GM23338 (cell line): ENCODE data around the gene CELSR1. TPM values are rescaled to one million over a fixed set of nuclear protein-coding genes. Genes with fewer than 3 reads are reported as not detected.

ENCODE experiments used
- ATAC-seq: fragments of 200-7000 bp; cut with Tn5 transposase; 3 replicates; pipeline ENCODE4 v1.9.1; 2020
- DNase-seq: peaks from one replicate; pipeline ENCODE4 v3.0.0-alpha.2; 2015; ENCODE audit warnings: low spot score
- H2AFZ ChIP-seq: fragments of 200-600 bp; sonication (generic); 2 replicates; pipeline ENCODE4 v1.8.0; 2016; ENCODE audit warnings: antibody characterized with exemption, mild to moderate bottlenecking, moderate library complexity
- H3F3A ChIP-seq: fragments of 200-600 bp; sonication (generic); replicated peaks from 2 replicates; pipeline ENCODE4 v1.8.0; 2017; ENCODE audit warnings: antibody characterized with exemption, mixed run types, low read depth
- H3K27ac ChIP-seq: fragments of 200-600 bp; sonication (generic); 2 replicates; pipeline ENCODE4 v1.6.1; 2016; ENCODE audit warnings: low read depth
- H3K27me3 ChIP-seq: fragments of 200-600 bp; sonication (generic); 2 replicates; pipeline ENCODE4 v1.8.0; 2016; ENCODE audit warnings: mild to moderate bottlenecking, mixed run types, moderate library complexity; ENCODE audit not compliant: insufficient read depth
- H3K36me3 ChIP-seq: fragments of 200-600 bp; sonication (generic); 2 replicates; pipeline ENCODE4 v1.8.0; 2016; ENCODE audit warnings: mild to moderate bottlenecking; ENCODE audit not compliant: insufficient read depth
- H3K4me1 ChIP-seq: fragments of 200-600 bp; sonication (generic); 2 replicates; pipeline ENCODE4 v1.8.0; 2016; ENCODE audit warnings: mild to moderate bottlenecking, moderate library complexity; ENCODE audit not compliant: insufficient read depth
- H3K4me2 ChIP-seq: fragments of 200-600 bp; sonication (generic); 2 replicates; pipeline ENCODE4 v1.7.1; 2017; ENCODE audit warnings: mixed run types
- H3K4me3 ChIP-seq: fragments of 200-600 bp; sonication (generic); 2 replicates; pipeline ENCODE4 v1.6.1; 2016; ENCODE audit warnings: mixed run types
- H3K79me2 ChIP-seq: fragments of 200-600 bp; sonication (generic); replicated peaks from 2 replicates; pipeline ENCODE4 v1.8.0; 2017; ENCODE audit warnings: mild to moderate bottlenecking; ENCODE audit not compliant: insufficient read depth
- H3K9me2 ChIP-seq: fragments of 200-600 bp; sonication (generic); 2 replicates; pipeline ENCODE4 v1.8.0; 2017; ENCODE audit not compliant: insufficient read depth
- H4K20me1 ChIP-seq: fragments of 200-600 bp; sonication (generic); replicated peaks from 2 replicates; pipeline ENCODE4 v1.8.0; 2017; ENCODE audit warnings: mild to moderate bottlenecking; ENCODE audit not compliant: insufficient read depth
- H3K27ac Mint-ChIP-seq: 2 replicates; pipeline ENCODE4 v1.8.0; 2020; ENCODE audit warnings: inconsistent platforms, mild to moderate bottlenecking, moderate library complexity, mixed read lengths
- H3K27me3 Mint-ChIP-seq: 3 replicates; pipeline ENCODE4 v1.8.0; 2022; ENCODE audit warnings: low read depth, mild to moderate bottlenecking, moderate library complexity, mixed read lengths, inconsistent platforms; ENCODE audit not compliant: insufficient read depth, poor library complexity
- H3K36me3 Mint-ChIP-seq: 3 replicates; pipeline ENCODE4 v1.8.0; 2021; ENCODE audit warnings: low read depth, mild to moderate bottlenecking, inconsistent platforms, moderate library complexity, mixed read lengths
- H3K4me1 Mint-ChIP-seq: 3 replicates; pipeline ENCODE4 v1.8.0; 2020; ENCODE audit warnings: mild to moderate bottlenecking, inconsistent platforms, mixed read lengths
- H3K4me3 Mint-ChIP-seq: 3 replicates; pipeline ENCODE4 v1.8.0; 2021; ENCODE audit warnings: moderate library complexity, mild to moderate bottlenecking, inconsistent platforms, mixed read lengths
- H3K9me3 Mint-ChIP-seq: 3 replicates; pipeline ENCODE4 v1.8.0; 2020; ENCODE audit warnings: moderate library complexity, mild to moderate bottlenecking, inconsistent platforms, mixed read lengths
- CREB1 ChIP-seq: fragments of 250-450 bp; sonication (Bioruptor Pico); IDR thresholded peaks from 2 replicates; pipeline ENCODE4 v1.5.0; 2020; ENCODE audit warnings: low read depth, mild to moderate bottlenecking, moderate library complexity
- CTCF ChIP-seq, 2 experiments: fragments of 200-600 bp in 1 of 2; sonication (generic) in 1 of 2; conservative IDR thresholded peaks; 2 replicates each; pipeline versions ENCODE4 v1.5.1 to v1.6.1; 2016 to 2017; ENCODE audit warnings: antibody characterized with exemption in 2 of 2, low read depth in 2 of 2, mild to moderate bottlenecking in 2 of 2, moderate library complexity in 1 of 2
- EZH2 ChIP-seq: fragments of 200-600 bp; sonication (generic); IDR thresholded peaks from one replicate; pipeline ENCODE4 v1.8.0; 2017; ENCODE audit warnings: antibody characterized with exemption, mild to moderate bottlenecking, low read depth; ENCODE audit not compliant: unreplicated experiment
- EZH2phosphoT487 ChIP-seq: fragments of 200-600 bp; sonication (generic); IDR thresholded peaks from one replicate; pipeline ENCODE4 v1.8.1; 2018; ENCODE audit warnings: antibody characterized with exemption; ENCODE audit not compliant: unreplicated experiment
- JUNB ChIP-seq: IDR thresholded peaks from one replicate; pipeline ENCODE4 v1.6.1; 2016; ENCODE audit warnings: antibody characterized with exemption; ENCODE audit not compliant: unreplicated experiment
- NANOG ChIP-seq: IDR thresholded peaks from 2 replicates; pipeline ENCODE4 v1.6.1; 2016; ENCODE audit warnings: antibody characterized with exemption, borderline replicate concordance
- POLR2AphosphoS5 ChIP-seq: IDR thresholded peaks from 2 replicates; pipeline ENCODE4 v1.6.1; 2016; ENCODE audit warnings: antibody characterized with exemption, low read depth
- REST ChIP-seq: IDR thresholded peaks from one replicate; pipeline ENCODE4 v1.6.1; 2018; ENCODE audit warnings: antibody characterized with exemption; ENCODE audit not compliant: unreplicated experiment
- STAT1 ChIP-seq: IDR thresholded peaks from one replicate; pipeline ENCODE4 v1.6.1; 2016; ENCODE audit warnings: antibody characterized with exemption; ENCODE audit not compliant: unreplicated experiment
- ZNF114 ChIP-seq: fragments of 250-450 bp; sonication (Bioruptor Pico); IDR thresholded peaks from 2 replicates; pipeline ENCODE4 v1.5.0; 2020; ENCODE audit warnings: mild to moderate bottlenecking, moderate library complexity
- ZNF331 ChIP-seq: fragments of 250-450 bp; sonication (Bioruptor Pico); IDR thresholded peaks from 2 replicates; pipeline ENCODE4 v1.5.0; 2020; ENCODE audit warnings: low read depth, mild to moderate bottlenecking, moderate library complexity
- ZNF462 ChIP-seq: fragments of 250-450 bp; sonication (Bioruptor Pico); IDR thresholded peaks from 2 replicates; pipeline ENCODE4 v1.5.0; 2020; ENCODE audit warnings: mild to moderate bottlenecking, moderate library complexity
- polyA plus RNA-seq: library from polyadenylated mRNA; unstranded; fragments of >200 nt; fragmentation: Nextera tagmentation; extraction: Ambion mirVana; gene quantifications from 2 replicates; pipeline ENCODE4 v1.2.1, GENCODE V29; 2016
- total RNA-seq: library from RNA; depleted of rRNA; stranded (reverse); fragments of >200 nt; shearing (Covaris generic); gene quantifications from 2 replicates; pipeline ENCODE4 v1.2.3, GENCODE V29; 2014

Gene CELSR1
- total and polyA plus RNA-seq, 2 experiments from 2014 or later: 4.8 to 20.4 TPM

- TF ChIP-seq NANOG: no peak
- TF ChIP-seq JUNB: no peak
- TF ChIP-seq STAT1: no peak
- TF ChIP-seq REST: no peak
- no peak for TF ChIP-seq EZH2
- TF ChIP-seq ZNF114 (CRISPR knock-in tag): no peak
- TF ChIP-seq POLR2AphosphoS5: no peak
These were observed 93.5 kb downstream of the CELSR1 start (continued) for GRCh38 chr22:46443850-46444389.

- no peaks in the 10 kb centered on the region for H3K27me3 ChIP-seq
- Mint-ChIP-seq H3K36me3 (no peaks in the 10 kb centered on the region), H3K9me3 (no peaks in the 10 kb centered on the region), H3K4me3 (no peak overlapping the region), H3K27ac (no peak overlapping the region), H3K27me3 (peaks cover 2% of the 10 kb centered on the region), H3K4me1 (peaks cover 25% of the 10 kb centered on the region)
- ATAC-seq (peak; percentile 10; the same call in 2 of the 3 replicates), DNase-seq (peak; percentile 47)
- H3K9me2 ChIP-seq: no peaks in the 10 kb centered on the region
- no peaks in the 10 kb centered on the region for H3K36me3 ChIP-seq
- H3K4me3 ChIP-seq: no peak overlapping the region
- peaks cover 16% of the 10 kb centered on the region; the same call in 1 of the 2 replicates for H3K4me1 ChIP-seq
- no peak overlapping the region for H2AFZ ChIP-seq
- no peak overlapping the region for H3K4me2 ChIP-seq
- H3K27ac ChIP-seq: no peak overlapping the region
- H4K20me1 ChIP-seq: no peaks in the 10 kb centered on the region
- H3K79me2 ChIP-seq: no peaks in the 10 kb centered on the region
- H3F3A ChIP-seq: no peaks in the 10 kb centered on the region; the same call in 1 of the 2 replicates
- TF ChIP-seq NANOG: no peak
- no peak for TF ChIP-seq CREB1 (CRISPR knock-in tag)
- TF ChIP-seq ZNF331 (CRISPR knock-in tag): no peak
- TF ChIP-seq STAT1: no peak
- TF ChIP-seq ZNF462: no peak
- no peak for TF ChIP-seq ZNF114 (CRISPR knock-in tag)
- TF ChIP-seq CTCF (conservative IDR thresholded peaks at IDR 0.05; ENCODE audit: low read depth in 2 of 2): no peak
- TF ChIP-seq JUNB: no peak
- TF ChIP-seq EZH2phosphoT487: no peak
- no peak for TF ChIP-seq POLR2AphosphoS5
These were observed 95.1 kb downstream of the CELSR1 start for GRCh38 chr22:46442217-46442853.
